ENCODE data around the gene LAMTOR3.

LAMTOR3 gene

DNA sequence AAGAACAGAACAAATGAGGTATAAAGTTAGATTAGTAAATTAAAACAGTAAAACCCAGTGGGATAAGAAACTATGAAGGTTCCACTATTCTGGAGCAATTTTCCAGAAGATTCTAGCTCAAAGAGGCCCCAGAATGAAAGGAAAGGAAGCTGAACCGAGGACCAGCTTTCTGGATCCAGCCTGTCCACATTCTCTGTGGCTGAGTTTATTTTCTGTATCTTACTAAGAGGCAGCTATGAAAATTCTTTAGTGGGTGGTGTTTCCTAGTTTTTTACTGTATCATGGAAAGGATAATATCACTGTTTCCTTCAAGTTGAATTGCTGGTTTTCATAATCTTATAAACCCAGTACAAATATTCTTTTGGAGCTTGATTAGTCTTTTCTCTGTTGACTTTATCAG is 65.8 kb downstream of the LAMTOR3 start:
- no peak for DNase-seq

Data from activated CD4-positive, alpha-beta T cell treated with anti-CD3 and anti-CD28 coated beads, Interleukin-2, amount 50 U/mL, for 4 hours (primary cell).